Gastrocnemius medialis (tissue), 4 donors: ENCODE data around the gene DUSP2. TPM values are rescaled to one million over a fixed set of nuclear protein-coding genes. Genes with fewer than 3 reads are reported as not detected.

ENCODE experiments used
- ATAC-seq, 2 donors: fragments of 150-250 bp; one replicate each; pipeline ENCODE4 v1.9.1; 2016
- DNase-seq, 2 donors: peaks; one replicate each; pipeline ENCODE4 v3.0.0-alpha.2; 2019
- H3K27ac ChIP-seq, 4 donors: fragments of 200-600 bp; sonication (generic); 1 replicate in 1 of 4; 2 replicates in 3 of 4; pipeline ENCODE4 v1.5.1; 2016 to 2018; ENCODE audit warnings: mild to moderate bottlenecking in 2 of 4, moderate library complexity in 1 of 4
- H3K27me3 ChIP-seq, 3 donors: fragments of 200-600 bp; sonication (generic) in 2 of 3; 1 replicate in 1 of 3; 2 replicates in 2 of 3; pipeline versions ENCODE4 v1.5.1 to v1.6.0; 2016 to 2019; ENCODE audit warnings: mild to moderate bottlenecking in 1 of 3, moderate library complexity in 1 of 3
- H3K36me3 ChIP-seq, 2 donors: fragments of 200-600 bp; sonication (generic) in 1 of 2; one replicate each; pipeline ENCODE4 v1.5.1; 2017 to 2018
- H3K4me1 ChIP-seq, 2 donors: fragments of 200-600 bp; sonication (generic) in 1 of 2; one replicate each; pipeline ENCODE4 v1.5.1; 2016 to 2017; ENCODE audit warnings: mild to moderate bottlenecking in 2 of 2
- H3K4me3 ChIP-seq, 4 donors: fragments of 200-600 bp; sonication (generic) in 3 of 4; 1 replicate in 1 of 4; 2 replicates in 3 of 4; pipeline ENCODE4 v1.5.1; 2016 to 2019; ENCODE audit warnings: mild to moderate bottlenecking in 2 of 4
- H3K9me3 ChIP-seq, 3 donors: fragments of 200-600 bp; sonication (generic) in 2 of 3; 1 replicate in 1 of 3; 2 replicates in 2 of 3; pipeline ENCODE4 v1.5.1; 2016 to 2019
- CTCF ChIP-seq, 5 experiments: fragments of 450-650 bp in 3 of 5; fragments of 200-600 bp in 2 of 5; sonication (generic) in 2 of 5; IDR thresholded peaks in 4 of 5; conservative IDR thresholded peaks in 1 of 5; 1 replicate in 4 of 5; 2 replicates in 1 of 5; pipeline ENCODE4 v1.5.1; 2016 to 2019; ENCODE audit warnings: antibody characterized with exemption in 5 of 5, mild to moderate bottlenecking in 3 of 5, moderate library complexity in 3 of 5
- POLR2A ChIP-seq, 2 donors: fragments of 450-650 bp; IDR thresholded peaks; one replicate each; pipeline ENCODE4 v1.6.1; 2017; ENCODE audit warnings: antibody characterized with exemption in 2 of 2, mild to moderate bottlenecking in 2 of 2, moderate library complexity in 2 of 2
- in situ Hi-C, 4 donors: fragments of 200-750 bp; cut with MboI; loops; one replicate each; pipeline versions ENCODE4 v1.15.0 to v1.8.0; 2017; ENCODE audit warnings: low sequenced_read_pairs in 4 of 4
- intact Hi-C: fragments of 100-400 bp; cut with DNase I; formaldehyde crosslinking; loops from one replicate; pipeline ENCODE4 v1.15.1; 2023; ENCODE audit warnings: low total_unique reads
- total RNA-seq, 4 donors: library from RNA; depleted of rRNA; stranded (reverse); fragments of >200 nt; gene quantifications; one replicate each; pipeline versions ENCODE4 v1.1.0 to v1.2.3, GENCODE V29; 2016

Gene DUSP2
- total RNA-seq, 4 donors from 2014 or later = 1.6 to 4.0 (median 2.9) TPM

- in situ Hi-C loops (no loop called here), intact Hi-C loops (no loop called here)
- no peak for ATAC-seq
- peaks cover 14 to 17% of the 10 kb centered on the region in 2 donors for H3K4me1 ChIP-seq
- TF ChIP-seq CTCF (IDR thresholded peaks at IDR 0.05 in 4 of 5, conservative IDR thresholded peaks at IDR 0.05 in 1 of 5) (no peak), POLR2A (IDR thresholded peaks at IDR 0.05) (no peak)
- H3K9me3 ChIP-seq = no peaks in the 10 kb centered on the region
- no peaks in the 10 kb centered on the region for H3K36me3 ChIP-seq
- H3K27me3 ChIP-seq = no peaks in the 10 kb centered on the region
- no peak for DNase-seq
- no peak overlapping the region for H3K4me3 ChIP-seq
- no peak overlapping the region for H3K27ac ChIP-seq
Observed at GRCh38 chr2:96095116-96095636, 50.1 kb downstream of the DUSP2 start.

GRCh38 chr2:96093528-96093927, 51.7 kb downstream of the DUSP2 start:
- Histone ChIP-seq H3K27ac (no peak overlapping the region), H3K4me3 (no peak overlapping the region), H3K27me3 (no peaks in the 10 kb centered on the region), H3K4me1 (peaks cover 4 to 5% of the 10 kb centered on the region in 2 donors), H3K9me3 (no peaks in the 10 kb centered on the region), H3K36me3 (no peaks in the 10 kb centered on the region)
- ATAC-seq (no peak), DNase-seq (no peak)
- intact Hi-C loops (no loop called here), in situ Hi-C loops (no loop called here)
- no peak for TF ChIP-seq POLR2A (IDR thresholded peaks at IDR 0.05)
- no peak for TF ChIP-seq CTCF (IDR thresholded peaks at IDR 0.05 in 4 of 5, conservative IDR thresholded peaks at IDR 0.05 in 1 of 5)

Other genes starting within 250 kb of the DUSP2 start
- 1 to 10 TPM; 1.2 to 7.3 (median 1.6) TPM for gene ANKRD36C, start 153.6 kb downstream of the DUSP2 start, total RNA-seq
- 1 to 10 TPM; 1.1 to 8.2 (median 4.9) TPM for gene GPAT2, start 110.5 kb downstream of the DUSP2 start, total RNA-seq
- gene ADRA2B, start 28.9 kb downstream of the DUSP2 start, total RNA-seq = 1 to 10 TPM; 2.4 to 5.6 (median 3.6) TPM
- gene ASTL, start 6.9 kb downstream of the DUSP2 start, total RNA-seq = not detected
- gene STARD7, start 63.4 kb upstream of the DUSP2 start, total RNA-seq = 100 to 1,000 TPM; 237 to 512 (median 313) TPM
- 10 to 100 TPM; 27.1 to 38.8 (median 30.9) TPM for gene TMEM127, start 120.6 kb upstream of the DUSP2 start, total RNA-seq
- gene CIAO1, start 120.8 kb upstream of the DUSP2 start, total RNA-seq = 100 to 1,000 TPM in 1 of 4 donors, 10 to 100 TPM in 3; 73.5 to 102 (median 95.6) TPM
- 10 to 100 TPM; 51.1 to 89.8 (median 67.4) TPM for gene SNRNP200, start 160.1 kb upstream of the DUSP2 start, total RNA-seq
- gene ITPRIPL1, start 179.9 kb upstream of the DUSP2 start, total RNA-seq = 1 to 10 TPM in 1 of 4 donors, under 1 TPM in 2, not detected in 1; 0.75 to 2.1 (median 0.82) TPM
- gene NCAPH, start 190.3 kb upstream of the DUSP2 start, total RNA-seq = 1 to 10 TPM in 1 of 4 donors, under 1 TPM in 3; 0.38 to 2.1 (median 0.54) TPM